ENCODE data around the gene C12orf76. TPM values are rescaled to one million over a fixed set of nuclear protein-coding genes. Genes with fewer than 3 reads are reported as not detected.

C12orf76 gene
- total and polyA plus RNA-seq, 9 of the 15 experiments (the other 6 are each of a cell fraction or from before 2014, with no cell fraction given), result 6.3 to 38.6 (median 12.3) TPM

- no peak for TF ChIP-seq TSHZ1 (CRISPR knock-in tag; IDR thresholded peaks at IDR 0.05)
- TF ChIP-seq XRCC5 (IDR thresholded peaks at IDR 0.05; ENCODE audit: low read depth, low read length), result peak; percentile 85; the same call in 1 of the 2 replicates
- TF ChIP-seq CREB3L1 (IDR thresholded peaks at IDR 0.05; ENCODE audit: borderline replicate concordance, low read depth), result peak; percentile 73; the same call in 1 of the 2 replicates
- TF ChIP-seq TAF1 (IDR thresholded peaks at IDR 0.05; ENCODE audit: control insufficient read depth, extremely low read depth, insufficient read depth, low read length, severe bottlenecking), result peak; percentile 84
- TF ChIP-seq ZBTB12 (CRISPR knock-in tag; IDR thresholded peaks at IDR 0.05), result 0 out of 2 replicates have a peak, but pooled peaks have one; percentile 51
- TF ChIP-seq ELK1 (CRISPR knock-in tag; IDR thresholded peaks at IDR 0.05), result no peak
- no peak for TF ChIP-seq RAD51 (IDR thresholded peaks at IDR 0.05; ENCODE audit: borderline replicate concordance, low read depth)
- no peak for TF ChIP-seq FOXO4 (CRISPR knock-in tag; IDR thresholded peaks at IDR 0.05)
- peak; percentile 72 to 82; a peak in 2 of 4 replicates for TF ChIP-seq ARNT (IDR thresholded peaks at IDR 0.05)
- no peak for TF ChIP-seq SAFB2 (IDR thresholded peaks at IDR 0.05; ENCODE audit: borderline replicate concordance, low read depth, low read length, severe bottlenecking)
- TF ChIP-seq ZNF518B (CRISPR knock-in tag; IDR thresholded peaks at IDR 0.05), result 0 out of 2 replicates have a peak, but pooled peaks have one; percentile 28
Measured at GRCh38 chr12:110048242-110049027, at the start of gene C12orf76 (continued).

All from K562 (cell line).